Measurements from ENCODE around the gene MRRF.
"Not testable (repeated sequence)": the region's sequence is repeated elsewhere in the genome, so short reads cannot be mapped to it uniquely, and the experiment has no call there.

Gene MRRF

DNA sequence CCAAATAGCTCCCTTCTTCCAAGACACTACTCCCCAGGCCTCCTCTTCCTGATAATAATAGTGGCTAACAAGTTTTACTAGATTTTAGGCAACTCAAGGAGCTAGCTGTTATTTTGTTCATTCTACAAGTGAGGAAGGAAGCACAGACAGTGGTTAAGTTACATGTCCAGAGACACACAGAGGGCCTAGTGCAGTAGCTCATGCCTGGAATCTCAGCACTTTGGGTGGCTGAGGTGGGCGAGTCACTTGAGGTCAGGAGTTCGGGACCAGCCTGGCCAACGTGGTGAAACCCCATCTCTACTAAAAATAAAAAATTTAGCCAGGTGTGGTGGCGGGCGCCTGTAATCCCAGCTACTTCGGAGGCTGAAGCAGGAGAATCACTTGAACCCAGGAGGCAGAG lies 65.8 kb downstream of the MRRF start:
- DNase-seq (ENCODE audit: low read depth in 1 of 2, low spot score in 1 of 2): not testable (repeated sequence)

DNA sequence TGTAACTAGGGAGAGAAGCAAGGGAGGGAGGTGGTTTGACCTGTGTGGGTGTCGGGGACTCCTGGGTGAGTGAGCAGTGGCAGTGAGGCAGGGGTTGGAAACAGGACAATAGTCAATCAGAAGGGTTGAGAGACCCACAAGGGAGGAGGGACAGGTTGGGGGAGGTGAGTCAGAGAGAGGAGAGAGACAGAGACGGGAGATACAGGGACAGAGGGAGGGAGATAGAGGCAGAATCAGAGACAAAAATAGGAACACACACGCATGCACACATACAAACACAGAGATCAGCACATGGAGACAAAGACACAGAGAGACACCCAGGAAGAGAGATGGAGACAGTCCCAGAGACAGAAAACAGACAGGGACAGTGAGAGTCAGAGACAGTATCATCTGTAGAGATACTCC lies 66.8 kb downstream of the MRRF start:
- DNase-seq (ENCODE audit: low read depth in 1 of 2, low spot score in 1 of 2): no peak

DNA sequence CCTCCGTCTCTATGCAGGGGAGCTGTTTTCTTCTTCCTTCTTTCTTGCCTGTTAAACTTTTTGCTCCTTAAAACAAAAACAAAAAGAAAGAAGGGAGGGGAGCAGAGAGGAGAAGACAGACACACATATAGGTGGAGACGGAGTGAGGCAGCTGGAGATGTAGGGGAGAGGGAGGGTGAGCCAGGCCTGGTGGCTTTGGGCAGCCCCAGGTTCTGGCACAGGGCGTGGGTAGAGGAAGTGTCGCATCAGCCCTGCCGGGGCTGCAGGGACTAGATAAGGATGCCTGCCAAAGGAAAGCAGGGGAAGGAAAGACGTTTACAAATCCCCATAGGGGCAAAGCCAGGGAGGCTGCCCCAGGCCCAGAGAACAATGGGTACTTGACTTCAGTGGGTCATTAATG lies 67.4 kb downstream of the MRRF start:
- DNase-seq (ENCODE audit: low read depth in 1 of 2, low spot score in 1 of 2): no peak

DNA sequence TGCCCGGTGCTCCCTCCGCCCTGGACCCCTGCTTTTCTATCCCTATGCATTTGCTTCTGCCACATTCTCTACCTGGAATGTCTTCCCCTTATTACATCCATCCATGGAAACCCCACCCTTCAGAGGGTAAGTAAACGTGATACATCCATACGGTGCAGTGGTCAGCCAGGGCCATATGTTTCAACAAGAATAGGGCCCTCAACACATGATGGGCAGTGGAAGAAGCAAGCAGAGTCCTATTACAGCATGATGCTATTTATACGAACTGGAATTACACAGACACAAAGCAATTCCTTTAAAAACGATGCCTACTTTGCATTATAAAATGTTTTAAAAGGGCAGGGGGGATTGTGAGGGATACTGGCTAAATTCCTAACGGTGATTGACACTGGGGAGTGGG lies 68.0 kb downstream of the MRRF start:
- no peak for DNase-seq (ENCODE audit: low read depth in 1 of 2, low spot score in 1 of 2)

DNA sequence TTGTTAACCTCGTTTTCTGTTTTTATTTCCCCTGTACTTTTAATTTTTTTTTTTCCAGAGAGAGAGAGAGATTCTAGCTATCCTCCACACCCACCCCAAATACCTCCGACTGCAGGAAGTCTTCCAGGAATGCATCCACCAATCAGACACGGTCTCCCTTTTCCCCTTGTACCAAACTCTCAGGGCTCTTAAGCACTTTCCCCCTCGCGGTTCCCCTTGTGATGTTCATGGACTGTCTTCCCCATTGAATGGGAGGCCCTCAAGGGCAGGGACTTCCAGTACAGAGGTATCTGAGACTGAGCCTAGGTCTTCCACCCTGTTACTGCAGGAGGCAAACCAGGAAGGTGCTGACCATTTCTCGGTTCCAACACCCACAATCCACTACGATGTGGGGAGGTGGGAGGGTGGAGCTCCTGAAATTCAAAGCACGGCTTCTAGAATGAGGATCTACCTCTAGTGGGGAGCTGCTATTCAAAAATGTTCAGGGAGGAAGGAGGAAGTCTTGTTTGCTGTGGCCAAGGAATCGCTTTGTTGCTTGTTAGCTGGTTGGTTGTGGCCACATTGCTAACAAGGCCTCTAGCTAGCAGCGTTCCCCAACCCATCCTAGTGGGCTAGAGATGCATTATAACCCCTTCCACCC lies 68.6 kb downstream of the MRRF start:
- no peak for DNase-seq (ENCODE audit: low read depth in 1 of 2, low spot score in 1 of 2)

DNA sequence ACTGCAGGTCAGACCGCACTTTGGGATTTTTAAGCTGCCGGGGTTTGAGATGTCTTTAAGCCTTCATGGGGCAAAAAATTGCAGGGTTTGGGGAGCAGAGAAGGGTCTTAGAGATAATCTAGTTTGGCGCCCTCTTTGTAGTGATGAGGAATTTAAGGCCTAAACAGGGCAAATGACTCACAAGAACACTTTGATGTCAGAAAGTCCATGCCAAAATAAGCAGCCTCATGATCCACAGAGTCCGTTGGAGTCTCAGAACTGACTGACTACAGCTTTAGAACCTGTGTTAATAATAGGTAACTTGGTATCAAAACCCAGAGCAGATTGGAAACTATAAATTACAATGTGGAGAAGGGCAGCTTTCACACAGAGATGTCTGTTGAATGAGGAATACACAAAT lies 70.2 kb downstream of the MRRF start:
- no peak for DNase-seq (ENCODE audit: low read depth in 1 of 2, low spot score in 1 of 2)

GRCh38 chr9:122336189-122336588 lies 71.5 kb downstream of the MRRF start:
- DNase-seq (ENCODE audit: low read depth in 1 of 2, low spot score in 1 of 2): no peak

DNA sequence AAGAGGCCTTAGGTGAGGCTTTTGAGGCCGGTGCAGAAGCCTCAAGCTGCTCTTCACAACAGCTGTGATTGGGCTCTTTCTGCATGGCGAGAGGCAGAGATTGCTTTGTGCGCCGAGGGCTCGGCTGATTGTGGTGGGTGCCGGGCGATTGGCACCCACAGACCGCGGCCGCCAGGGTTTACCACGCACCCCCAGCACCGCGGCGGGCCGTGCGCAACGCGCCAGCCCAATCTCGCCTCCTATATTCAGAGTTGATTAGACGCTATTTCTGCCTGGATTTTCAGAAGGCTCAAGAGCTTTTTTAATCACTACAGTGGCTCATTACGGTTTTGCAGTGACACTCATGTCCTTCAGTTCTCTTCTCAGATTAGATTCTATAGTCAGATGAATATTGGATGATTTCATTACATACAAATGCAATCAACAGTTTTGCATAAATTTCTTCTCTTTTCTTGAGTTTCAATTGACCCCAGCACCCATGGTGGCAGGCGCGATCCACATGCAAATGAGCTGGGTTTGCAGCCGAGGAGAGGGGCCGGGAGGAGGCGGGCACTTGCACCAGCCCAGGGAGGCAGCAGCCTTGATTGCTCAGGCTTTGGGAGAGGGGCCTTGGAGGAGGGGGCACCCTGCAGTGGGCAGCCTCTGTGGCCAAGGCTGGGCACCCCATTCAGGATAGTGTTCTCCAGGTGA lies 72.3 kb downstream of the MRRF start:
- no peak for DNase-seq (ENCODE audit: low read depth in 1 of 2, low spot score in 1 of 2)

- DNase-seq (ENCODE audit: low read depth in 1 of 2, low spot score in 1 of 2): no peak
Observed at GRCh38 chr9:122337556-122337929, 72.9 kb downstream of the MRRF start.

- no peak for DNase-seq (ENCODE audit: low read depth in 1 of 2, low spot score in 1 of 2)
Observed at GRCh38 chr9:122338536-122338935, 73.9 kb downstream of the MRRF start.

DNA sequence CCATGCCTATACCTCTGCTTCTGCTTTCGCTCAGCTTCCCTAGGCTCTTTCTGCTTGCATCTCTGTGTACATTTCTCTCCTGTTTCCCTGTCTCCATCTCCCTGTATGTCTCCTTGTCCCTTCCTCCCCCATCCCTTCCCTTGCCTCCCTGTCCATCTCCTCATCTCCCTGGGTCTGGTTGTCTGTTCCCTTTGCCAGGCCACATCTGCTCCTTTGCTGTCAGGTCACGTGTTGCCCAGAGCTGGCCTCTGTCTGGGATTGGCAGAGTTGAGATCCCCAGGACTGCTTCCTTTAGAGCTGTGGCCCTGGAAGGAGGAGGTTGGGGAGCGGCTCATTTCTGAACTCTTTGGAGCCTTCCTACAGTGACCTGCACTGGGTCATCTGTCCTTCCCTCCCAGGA lies 74.3 kb downstream of the MRRF start:
- DNase-seq (ENCODE audit: low read depth in 1 of 2, low spot score in 1 of 2): no peak

GRCh38 chr9:122339579-122339978 lies 74.9 kb downstream of the MRRF start:
- no peak for DNase-seq (ENCODE audit: low read depth in 1 of 2, low spot score in 1 of 2)

GRCh38 chr9:122340161-122340560 lies 75.5 kb downstream of the MRRF start:
- no peak for DNase-seq (ENCODE audit: low read depth in 1 of 2, low spot score in 1 of 2)

DNA sequence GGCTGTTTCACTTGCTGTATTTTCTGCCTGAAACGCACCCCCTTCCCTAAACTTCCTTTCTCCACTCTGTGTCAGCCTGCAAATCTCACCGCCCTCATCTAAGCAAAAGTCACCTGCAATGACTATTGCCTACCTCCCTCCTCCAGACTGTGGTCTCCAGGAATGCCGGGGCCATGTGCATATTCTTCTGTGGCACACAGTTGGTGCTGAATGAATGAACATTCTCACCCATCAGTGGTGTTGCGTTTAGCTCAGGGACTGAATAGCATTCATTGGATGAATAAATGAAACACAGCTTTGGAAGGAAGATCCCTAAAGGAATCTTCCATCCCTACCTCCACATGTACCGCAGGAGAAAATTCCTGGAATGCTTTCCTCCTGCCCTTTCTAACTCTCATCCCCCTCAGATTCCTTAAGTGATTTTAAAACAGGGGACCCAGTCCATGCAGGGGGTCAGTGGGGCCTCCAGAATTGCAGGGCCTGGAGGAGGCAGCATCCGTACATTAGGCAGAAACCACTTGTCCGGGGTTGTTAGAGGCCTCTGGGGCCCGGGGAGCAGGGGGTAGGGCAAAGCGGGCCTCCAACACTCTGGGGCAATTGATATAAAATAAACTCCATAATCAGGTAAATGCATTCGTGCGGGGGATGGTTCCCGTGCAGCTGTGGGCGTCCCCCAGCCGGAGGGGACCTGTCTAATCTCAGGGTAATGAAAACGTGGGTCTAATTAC lies 77.8 kb downstream of the MRRF start:
- DNase-seq (ENCODE audit: low read depth in 1 of 2, low spot score in 1 of 2): no peak

- no peak for DNase-seq (ENCODE audit: low read depth in 1 of 2, low spot score in 1 of 2)
Observed at GRCh38 chr9:122346478-122347347, 82.0 kb downstream of the MRRF start.

- DNase-seq (ENCODE audit: low read depth in 1 of 2, low spot score in 1 of 2): no peak
Observed at GRCh38 chr9:122347348-122348287, 82.9 kb downstream of the MRRF start.

GRCh38 chr9:122348288-122348777 lies 83.7 kb downstream of the MRRF start:
- no peak for DNase-seq (ENCODE audit: low read depth in 1 of 2, low spot score in 1 of 2)

DNA sequence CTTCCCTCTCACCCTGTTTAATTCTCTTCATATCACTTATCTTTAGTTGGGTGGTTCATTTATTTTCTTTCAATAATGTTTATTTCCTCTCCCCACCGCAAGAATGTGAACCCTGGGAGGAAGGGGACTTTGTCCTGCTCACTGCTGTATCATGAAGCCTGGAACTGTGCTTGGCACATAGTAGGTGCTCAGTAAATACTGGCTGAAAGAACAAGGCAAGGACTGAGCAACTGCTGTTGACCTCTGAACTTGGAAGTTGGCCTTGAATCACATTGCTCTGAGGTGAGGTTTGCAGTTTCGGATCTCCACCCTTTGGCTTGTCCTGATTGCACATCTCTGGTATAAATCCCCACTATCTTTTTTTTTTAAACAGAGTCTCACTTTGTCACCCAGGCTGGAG lies 84.1 kb downstream of the MRRF start:
- DNase-seq (ENCODE audit: low read depth in 1 of 2, low spot score in 1 of 2): no peak

GRCh38 chr9:122349201-122349600 lies 84.5 kb downstream of the MRRF start:
- DNase-seq (ENCODE audit: low read depth in 1 of 2, low spot score in 1 of 2): no peak

Measured in stimulated activated CD4-positive, alpha-beta T cell treated with anti-CD3 and anti-CD28 coated beads, Interleukin-15, amount 100 ng/mL, for 1 hour (primary cell).